IPS DF 6.9 (cell line): Measurements from ENCODE around the gene CDR2L.

Experiments used
- DNase-seq: peaks from one replicate; pipeline ENCODE4 v3.0.0-alpha.2; 2013; ENCODE audit warnings: low read depth, low spot score
- H3K27ac ChIP-seq: one replicate; pipeline ENCODE4 v1.5.1; 2013; ENCODE audit warnings: low read length, control low read depth
- H3K27me3 ChIP-seq: 2 replicates; pipeline ENCODE4 v1.6.1; 2013; ENCODE audit warnings: mild to moderate bottlenecking, low read length; ENCODE audit not compliant: control insufficient read depth, insufficient read depth
- H3K36me3 ChIP-seq: 2 replicates; pipeline ENCODE4 v1.6.1; 2013; ENCODE audit warnings: low read length; ENCODE audit not compliant: control insufficient read depth, insufficient read depth
- H3K4me1 ChIP-seq: 2 replicates; pipeline ENCODE4 v1.6.1; 2013; ENCODE audit warnings: low read length; ENCODE audit not compliant: control insufficient read depth, insufficient read depth
- H3K4me3 ChIP-seq: 2 replicates; pipeline ENCODE4 v1.5.1; 2013; ENCODE audit warnings: mild to moderate bottlenecking, low read length
- H3K9me3 ChIP-seq: 2 replicates; pipeline ENCODE4 v1.6.1; 2013; ENCODE audit warnings: low read length, inconsistent platforms; ENCODE audit not compliant: control insufficient read depth, insufficient read depth
- WGBS: extraction: QIAGEN DNeasy Blood & Tissue Kit; methylation state at CpG from one replicate; pipeline ENCODE4 v1.1.7; 2013; ENCODE audit warnings: mixed read lengths, missing lambda C conversion rate; ENCODE audit not compliant: insufficient read length, insufficient coverage; 5-methylcytosine and 5-hydroxymethylcytosine counted together

CDR2L gene

GRCh38 chr17:74950207-74950606 is 37.2 kb upstream of the CDR2L start:
- Histone ChIP-seq H3K9me3 (no peaks in the 10 kb centered on the region), H3K4me1 (peaks cover 4% of the 10 kb centered on the region), H3K27me3 (no peaks in the 10 kb centered on the region), H3K27ac (no peak overlapping the region), H3K4me3 (no peak overlapping the region), H3K36me3 (no peaks in the 10 kb centered on the region)
- no peak for DNase-seq
- no CpG with 5 or more reads among the region's 8 CpGs for WGBS

- no peaks in the 10 kb centered on the region for H3K9me3 ChIP-seq
- no peaks in the 10 kb centered on the region for H3K27me3 ChIP-seq
- H3K36me3 ChIP-seq: no peaks in the 10 kb centered on the region
- peaks cover 4% of the 10 kb centered on the region for H3K4me1 ChIP-seq
- no peak for DNase-seq
- H3K4me3 ChIP-seq: no peak overlapping the region
- no CpG with 5 or more reads among the region's 3 CpGs for WGBS
- no peak overlapping the region for H3K27ac ChIP-seq
Observed at GRCh38 chr17:74951065-74951464, 36.4 kb upstream of the CDR2L start.

- no peak overlapping the region for H3K4me3 ChIP-seq
- whole genome bisulfite sequencing: no CpG with 5 or more reads among the region's 32 CpGs
- no peaks in the 10 kb centered on the region for H3K27me3 ChIP-seq
- H3K4me1 ChIP-seq: peaks cover 4% of the 10 kb centered on the region
- H3K36me3 ChIP-seq: no peaks in the 10 kb centered on the region
- no peak for DNase-seq
- H3K9me3 ChIP-seq: no peaks in the 10 kb centered on the region
- H3K27ac ChIP-seq: no peak overlapping the region
Observed at GRCh38 chr17:74951680-74952421, 35.6 kb upstream of the CDR2L start.

GRCh38 chr17:74952431-74953133 is 34.9 kb upstream of the CDR2L start:
- no peak for DNase-seq
- WGBS: no CpG with 5 or more reads among the region's 24 CpGs
- Histone ChIP-seq H3K4me3 (no peak overlapping the region), H3K9me3 (no peaks in the 10 kb centered on the region), H3K36me3 (no peaks in the 10 kb centered on the region), H3K27ac (no peak overlapping the region), H3K27me3 (no peaks in the 10 kb centered on the region), H3K4me1 (peaks cover 4% of the 10 kb centered on the region)

- H3K4me3 ChIP-seq: no peak overlapping the region
Observed at GRCh38 chr17:74953134-74953687, 34.2 kb upstream of the CDR2L start.

GRCh38 chr17:74954115-74954514 is 33.3 kb upstream of the CDR2L start:
- Histone ChIP-seq H3K9me3 (no peaks in the 10 kb centered on the region), H3K4me1 (peaks cover 4% of the 10 kb centered on the region), H3K4me3 (no peak overlapping the region), H3K27ac (no peak overlapping the region), H3K27me3 (no peaks in the 10 kb centered on the region), H3K36me3 (no peaks in the 10 kb centered on the region)
- WGBS: no CpG with 5 or more reads among the region's 15 CpGs
- no peak for DNase-seq

More at GRCh38 chr17:74953134-74953687, 34.2 kb upstream of the CDR2L start:
- Histone ChIP-seq H3K9me3 (no peaks in the 10 kb centered on the region), H3K27me3 (no peaks in the 10 kb centered on the region), H3K36me3 (no peaks in the 10 kb centered on the region), H3K4me1 (peaks cover 4% of the 10 kb centered on the region), H3K27ac (no peak overlapping the region)
- DNase-seq: no peak
- WGBS: no CpG with 5 or more reads among the region's 11 CpGs

- Histone ChIP-seq H3K27ac (no peak overlapping the region), H3K4me1 (peaks cover 4% of the 10 kb centered on the region), H3K4me3 (no peak overlapping the region), H3K27me3 (no peaks in the 10 kb centered on the region), H3K9me3 (no peaks in the 10 kb centered on the region), H3K36me3 (no peaks in the 10 kb centered on the region)
- DNase-seq: no peak
- WGBS: no CpG with 5 or more reads among the region's 13 CpGs
Observed at GRCh38 chr17:74954665-74955421, 32.6 kb upstream of the CDR2L start.

GRCh38 chr17:74956093-74956492 is 31.3 kb upstream of the CDR2L start:
- Histone ChIP-seq H3K36me3 (no peaks in the 10 kb centered on the region), H3K27ac (no peak overlapping the region), H3K4me1 (peaks cover 4% of the 10 kb centered on the region; the same call in 1 of the 2 replicates), H3K4me3 (no peak overlapping the region), H3K27me3 (no peaks in the 10 kb centered on the region), H3K9me3 (no peaks in the 10 kb centered on the region)
- no peak for DNase-seq
- no CpG with 5 or more reads among the region's 4 CpGs for WGBS

GRCh38 chr17:74957935-74958740 is 29.3 kb upstream of the CDR2L start:
- Histone ChIP-seq H3K4me1 (peaks cover 2% of the 10 kb centered on the region; the same call in 1 of the 2 replicates), H3K9me3 (no peaks in the 10 kb centered on the region), H3K27me3 (no peaks in the 10 kb centered on the region), H3K36me3 (no peaks in the 10 kb centered on the region), H3K4me3 (no peak overlapping the region), H3K27ac (no peak overlapping the region)
- no peak for DNase-seq
- WGBS: no CpG with 5 or more reads among the region's 33 CpGs
